HG03457 (cell line): ENCODE measurements around the gene SLC22A4.

Experiments used
- ATAC-seq: cut with Tn5 transposase; IDR thresholded peaks from one replicate; pipeline ENCODE4 v1.9.1; 2021; ENCODE audit warnings: moderate number of reproducible peaks; ENCODE audit not compliant: unreplicated experiment

The SLC22A4 gene

GRCh38 chr5:132273631-132274030, 20.6 kb upstream of the SLC22A4 start:
- no peak for ATAC-seq

GRCh38 chr5:132274050-132274792, 20.0 kb upstream of the SLC22A4 start:
- ATAC-seq = no peak

- no peak for ATAC-seq
These were observed 18.6 kb upstream of the SLC22A4 start for GRCh38 chr5:132275367-132276220.

- ATAC-seq = no peak
These were observed 16.9 kb upstream of the SLC22A4 start for GRCh38 chr5:132277256-132277655.

GRCh38 chr5:132277971-132278853, 16.0 kb upstream of the SLC22A4 start:
- ATAC-seq = no peak

GRCh38 chr5:132279801-132280200, 14.4 kb upstream of the SLC22A4 start:
- no peak for ATAC-seq

GRCh38 chr5:132280371-132281240, 13.6 kb upstream of the SLC22A4 start:
- no peak for ATAC-seq

GRCh38 chr5:132281856-132282614, 12.2 kb upstream of the SLC22A4 start:
- ATAC-seq = no peak

GRCh38 chr5:132283423-132284043, 10.7 kb upstream of the SLC22A4 start:
- ATAC-seq = no peak

- no peak for ATAC-seq
These were observed 5.1 kb upstream of the SLC22A4 start for GRCh38 chr5:132289097-132289496.

- ATAC-seq = no peak
These were observed 3.2 kb upstream of the SLC22A4 start for GRCh38 chr5:132291026-132291425.

GRCh38 chr5:132293066-132293991, 865 bp upstream of the SLC22A4 start:
- peak; percentile 31 for ATAC-seq

GRCh38 chr5:132294728-132295504, 722 bp downstream of the SLC22A4 start:
- ATAC-seq = peak; percentile 12

GRCh38 chr5:132295505-132296411, 1.6 kb downstream of the SLC22A4 start:
- no peak for ATAC-seq

GRCh38 chr5:132296412-132297016, 2.3 kb downstream of the SLC22A4 start:
- no peak for ATAC-seq
